HG02623 (cell line): Measurements from ENCODE around the gene CACNA1C.

Source experiments
- ATAC-seq: cut with Tn5 transposase; IDR thresholded peaks from one replicate; pipeline ENCODE4 v1.9.1; 2021; ENCODE audit warnings: moderate library complexity; ENCODE audit not compliant: unreplicated experiment

The CACNA1C gene

DNA sequence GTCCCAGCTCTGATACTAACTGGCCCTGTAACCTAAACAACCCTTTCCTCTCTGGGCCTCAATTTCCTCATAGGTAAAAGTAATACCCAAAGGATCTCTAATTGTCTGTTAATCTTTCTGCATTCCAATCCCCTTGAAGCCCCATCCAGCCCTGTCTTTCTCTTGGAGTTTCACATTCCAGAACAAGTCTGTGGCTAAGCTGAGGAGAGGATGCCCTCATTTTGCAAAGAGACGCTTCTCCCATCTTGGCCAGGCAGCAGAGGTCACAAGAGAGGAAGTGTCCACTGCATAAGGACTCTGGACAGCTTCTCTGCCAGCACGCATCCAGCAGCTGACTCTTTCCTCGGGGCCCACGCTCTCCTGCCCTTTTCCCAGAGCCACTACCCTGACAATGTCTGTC is 478.6 kb downstream of the CACNA1C start:
- ATAC-seq = no peak

DNA sequence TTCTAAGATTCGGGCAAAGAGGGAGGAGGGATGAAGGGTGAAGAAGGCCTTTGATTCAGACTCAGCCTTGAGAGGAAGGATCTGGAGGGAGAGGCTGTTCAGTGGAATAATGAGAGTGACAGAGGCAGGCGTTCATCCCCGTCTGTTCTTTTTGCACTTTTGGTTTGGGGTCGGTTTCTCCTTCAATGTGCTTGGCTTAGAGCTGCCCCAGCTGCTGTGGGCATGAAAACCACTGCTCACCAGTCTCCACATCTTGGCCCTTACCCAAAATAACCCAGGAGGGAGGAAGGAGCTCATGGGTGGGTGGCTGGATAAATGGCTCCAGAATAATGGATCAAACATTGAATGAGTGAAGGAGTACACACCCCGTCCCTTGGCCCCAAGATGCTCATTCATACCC is 480.2 kb downstream of the CACNA1C start:
- no peak for ATAC-seq

DNA sequence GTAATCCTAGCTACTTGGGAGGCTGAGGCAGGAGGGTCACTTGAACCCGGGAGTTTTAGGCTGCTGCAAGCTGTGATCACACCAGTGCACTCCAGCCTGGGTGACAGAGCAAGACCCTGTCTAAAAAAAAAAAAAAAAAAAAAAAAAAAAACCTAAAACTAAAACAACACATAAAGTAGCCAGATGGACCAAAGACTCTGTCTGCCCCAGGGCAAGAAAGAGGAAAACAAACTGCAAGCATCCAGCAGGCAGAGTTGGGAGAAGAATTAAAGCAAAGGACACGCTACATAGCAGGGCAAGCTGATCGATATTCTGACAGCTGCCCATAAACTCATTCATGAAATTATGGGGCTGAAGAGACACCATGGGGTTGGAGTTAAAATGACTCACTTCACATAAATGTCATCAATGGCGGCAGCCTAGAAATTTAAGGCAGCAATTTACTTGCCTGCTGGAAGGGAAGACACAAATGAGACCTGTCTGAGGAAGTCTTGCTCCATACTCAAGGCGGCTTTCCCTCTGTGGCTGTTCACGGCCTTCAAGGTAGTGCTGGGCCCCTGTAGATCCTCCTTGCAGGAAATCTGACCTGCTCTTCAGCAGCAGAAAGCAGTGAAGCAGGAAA is 482.9 kb downstream of the CACNA1C start:
- no peak for ATAC-seq

- ATAC-seq = no peak
These were observed 483.9 kb downstream of the CACNA1C start for GRCh38 chr12:2536724-2537123.

DNA sequence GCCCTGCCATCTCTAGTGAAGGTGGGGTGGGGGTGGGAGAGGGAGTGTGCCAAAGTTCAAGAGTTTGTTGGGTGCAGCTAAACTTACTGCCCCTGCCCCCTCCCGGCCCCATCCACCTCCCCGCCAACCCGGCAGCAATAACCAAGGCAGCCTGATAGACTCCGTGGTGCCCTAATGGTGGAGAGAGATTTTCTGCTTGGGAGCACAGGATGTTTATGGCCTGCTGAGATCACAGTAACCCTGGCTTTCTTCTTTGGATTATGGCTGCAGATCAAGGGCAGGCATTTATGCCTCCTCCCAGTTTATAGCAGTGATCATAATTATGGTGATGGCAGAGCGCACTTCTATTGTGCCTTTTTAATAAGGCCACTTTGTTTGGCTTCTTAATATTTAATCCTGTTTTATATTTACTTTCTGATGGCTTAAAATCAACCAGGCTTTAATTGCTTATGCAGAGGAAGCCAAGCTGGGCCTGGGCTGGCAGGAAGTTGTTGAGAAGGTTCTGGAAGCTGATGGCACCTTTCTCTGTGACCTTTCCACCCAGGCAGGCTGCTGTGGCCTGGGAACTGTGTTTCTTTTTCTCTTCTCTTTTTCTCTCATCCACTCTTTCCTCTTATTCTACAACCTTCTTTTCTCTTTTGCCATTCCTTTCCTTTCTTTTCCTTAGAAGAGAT is 485.2 kb downstream of the CACNA1C start:
- ATAC-seq = no peak

- ATAC-seq = no peak
These were observed 487.2 kb downstream of the CACNA1C start for GRCh38 chr12:2539938-2540337.

DNA sequence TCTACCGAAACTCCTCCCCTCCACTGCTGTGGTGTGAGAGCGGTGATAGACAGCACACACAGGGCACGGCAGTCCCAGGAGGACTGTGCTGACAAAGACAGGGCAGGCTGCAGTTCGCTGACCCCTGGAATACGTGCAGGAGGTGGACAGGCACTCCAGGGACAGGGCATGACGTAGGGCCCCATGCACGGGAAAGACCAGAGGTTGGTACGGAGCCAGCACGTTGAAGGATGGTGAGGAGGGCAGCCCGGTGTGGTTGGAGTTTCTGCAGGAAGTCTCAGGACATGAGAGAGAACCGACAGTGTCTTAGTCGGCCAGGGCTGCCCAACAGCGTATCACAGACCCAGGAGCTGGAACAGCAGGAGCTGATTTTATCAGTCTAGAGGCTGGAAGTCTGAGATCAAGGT is 487.8 kb downstream of the CACNA1C start:
- ATAC-seq = no peak

- no peak for ATAC-seq
These were observed 488.9 kb downstream of the CACNA1C start for GRCh38 chr12:2541631-2542204.

DNA sequence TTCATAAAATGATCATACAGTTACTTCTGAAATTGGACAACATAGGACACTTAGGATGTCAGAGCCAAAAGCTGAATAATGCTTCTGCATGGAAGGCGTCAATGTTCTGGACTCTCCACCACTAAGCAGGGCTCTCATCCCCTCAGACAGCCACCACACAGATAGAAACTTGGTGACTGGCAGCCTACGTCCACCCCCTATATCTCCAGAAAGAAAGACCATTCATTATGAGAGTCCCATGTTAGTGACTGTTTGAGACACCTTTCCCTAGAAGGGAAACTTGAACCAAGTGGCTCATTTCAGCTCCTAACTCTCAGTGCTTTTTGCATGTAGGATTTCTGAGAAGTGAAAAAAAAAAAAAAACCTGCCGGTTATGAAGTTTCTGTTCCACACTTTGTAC is 491.0 kb downstream of the CACNA1C start:
- no peak for ATAC-seq

- ATAC-seq = no peak
These were observed 491.4 kb downstream of the CACNA1C start for GRCh38 chr12:2544230-2544629.

GRCh38 chr12:2547273-2548044 is 494.7 kb downstream of the CACNA1C start:
- ATAC-seq = no peak

DNA sequence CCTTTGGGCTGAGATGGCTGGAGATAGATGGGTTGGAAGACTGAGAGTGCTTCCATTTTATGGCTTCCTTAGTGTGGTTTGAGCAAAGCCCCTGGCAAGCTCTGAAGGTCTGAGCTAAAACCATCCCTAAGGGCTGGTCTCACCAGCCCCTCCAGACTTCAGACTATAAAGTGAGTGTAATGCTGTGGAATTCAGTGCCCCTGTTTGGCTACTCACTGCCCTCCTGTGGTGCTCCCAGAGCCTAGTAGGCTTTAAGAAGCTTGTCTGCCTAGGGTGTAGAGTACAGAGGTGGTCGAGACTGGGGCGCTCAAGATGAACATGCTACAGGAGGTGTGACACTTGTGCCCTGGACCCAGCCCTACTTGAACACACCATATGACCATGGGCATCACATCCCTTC is 495.3 kb downstream of the CACNA1C start:
- no peak for ATAC-seq

- no peak for ATAC-seq
These were observed 498.0 kb downstream of the CACNA1C start for GRCh38 chr12:2550561-2551411.

DNA sequence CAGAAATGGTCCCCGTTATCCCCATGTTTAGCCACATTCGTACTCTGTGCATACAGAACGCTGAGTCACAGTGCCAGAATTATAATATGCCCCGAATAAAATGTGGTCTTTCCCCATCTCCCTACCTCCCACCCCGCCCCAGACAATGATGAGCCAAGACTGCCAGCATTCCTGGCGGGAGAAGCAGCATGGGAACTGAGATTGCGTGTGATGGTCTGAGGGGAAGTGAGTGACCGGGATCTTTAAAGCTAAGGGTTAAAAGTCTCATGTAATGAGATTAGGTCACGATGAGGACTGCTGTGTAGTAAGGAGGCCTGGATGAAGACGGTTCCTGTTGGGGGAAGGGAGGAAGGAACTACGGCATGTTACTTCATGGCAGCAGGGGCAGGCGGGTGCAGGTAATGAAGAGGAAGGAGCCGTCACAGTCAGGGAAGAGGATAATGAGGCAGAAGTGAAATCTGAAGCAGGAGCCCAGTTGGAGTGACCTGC is 498.7 kb downstream of the CACNA1C start:
- no peak for ATAC-seq

DNA sequence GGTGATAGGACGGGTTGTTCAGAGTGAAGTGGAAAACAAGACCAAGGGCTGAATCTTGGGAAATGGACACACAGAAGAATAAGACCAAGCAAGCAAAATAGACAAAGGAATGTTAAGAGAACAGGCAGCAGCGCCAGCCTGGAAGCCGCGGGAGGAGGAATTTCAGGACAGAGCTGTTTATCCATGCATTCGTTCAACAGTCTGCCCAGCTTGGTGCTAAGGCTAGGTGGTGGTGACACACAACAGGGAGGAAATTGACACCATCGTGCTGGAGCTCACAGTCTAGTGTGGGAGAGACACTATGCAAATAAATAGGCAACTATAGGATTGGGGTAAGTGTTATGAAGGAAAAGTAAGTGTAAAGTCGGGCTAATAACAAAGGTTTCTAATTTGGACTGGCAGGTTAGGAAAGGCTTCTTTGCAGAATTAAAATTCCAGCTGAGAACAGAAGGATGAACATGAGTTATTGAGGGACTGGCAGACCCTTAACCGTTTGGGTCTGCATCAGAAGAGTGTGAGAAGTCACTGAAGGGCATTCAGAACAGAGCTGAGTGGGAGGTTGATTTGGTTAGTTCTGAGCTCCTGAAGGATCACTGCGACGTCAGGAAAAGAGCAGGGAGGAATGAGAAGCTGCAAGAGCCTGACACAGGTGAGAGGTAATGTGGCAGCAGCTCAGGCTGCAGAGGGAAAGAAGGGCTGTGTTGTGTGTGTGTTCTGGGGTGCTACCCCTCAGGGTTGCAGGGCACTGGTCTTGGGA is 499.4 kb downstream of the CACNA1C start:
- ATAC-seq = no peak

GRCh38 chr12:2553388-2554126 is 500.8 kb downstream of the CACNA1C start:
- no peak for ATAC-seq

DNA sequence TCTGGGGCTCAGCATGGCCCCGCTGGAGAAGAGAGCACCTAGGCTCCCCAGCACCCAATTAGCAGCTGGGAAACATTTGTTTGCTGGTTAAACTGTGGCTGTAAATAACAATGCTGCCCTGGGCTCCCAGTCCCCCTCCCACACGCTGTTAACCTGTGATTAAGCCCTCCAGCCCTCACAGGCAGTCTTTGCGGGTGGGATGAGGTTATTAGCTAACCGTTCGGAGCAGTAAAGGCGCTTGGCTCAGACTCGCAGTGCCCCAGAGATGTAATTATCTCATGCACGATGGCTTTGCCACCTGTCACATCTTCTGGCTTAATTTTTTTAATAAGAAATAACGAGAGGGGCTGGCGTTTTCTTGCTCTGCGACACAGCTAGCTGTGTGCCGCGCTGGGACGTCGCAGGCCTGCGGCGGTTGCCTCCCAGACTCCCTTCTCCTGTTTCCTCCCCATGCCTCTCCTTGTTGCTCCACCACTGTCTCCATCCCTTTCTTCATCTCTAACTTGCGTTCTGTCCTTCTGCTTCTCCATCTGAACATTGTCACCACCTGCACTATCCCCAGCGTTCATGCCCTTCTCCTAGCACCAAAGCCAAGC is 502.8 kb downstream of the CACNA1C start:
- ATAC-seq = no peak

- no peak for ATAC-seq
These were observed 504.8 kb downstream of the CACNA1C start for GRCh38 chr12:2557597-2557996.

DNA sequence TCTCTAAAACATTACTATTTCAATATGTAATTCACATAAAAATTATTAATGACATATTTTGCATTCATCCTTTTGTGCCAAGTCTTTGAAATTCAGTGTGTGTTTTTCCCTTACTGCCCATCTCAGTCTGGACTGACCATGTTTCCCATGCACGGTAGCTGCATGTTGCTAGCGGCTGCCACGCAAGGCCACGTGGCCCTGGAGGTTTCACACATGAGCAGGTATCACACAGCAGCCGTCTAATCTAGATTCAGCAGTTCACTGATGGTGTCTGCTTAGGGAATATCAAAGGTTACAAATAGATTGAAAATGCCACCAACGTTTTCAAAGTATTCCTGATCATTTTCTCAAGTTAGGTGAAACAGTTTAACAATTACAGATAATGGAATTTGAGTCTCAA is 507.1 kb downstream of the CACNA1C start:
- ATAC-seq = no peak
